Activated naive CD4-positive, alpha-beta T cell treated with anti-CD3 and anti-CD28 coated beads, Interleukin-2, amount 10 ng/mL, durations not matched to agents 7 days and 5 days (primary cell): ENCODE data around the gene ZC3H6.

ENCODE experiments used
- CTCF ChIA-PET: fragments of 350-600 bp; sonication (Branson Sonifier 250); formaldehyde crosslinking; loops from one replicate; lab custom pipeline; 2021; ENCODE audit warnings: antibody characterized with exemption; lab: Charles Lee
- DNase-seq: peaks from one replicate; pipeline ENCODE4 v3.0.0-alpha.2; 2020
- H3K27ac Mint-ChIP-seq: one replicate; pipeline ENCODE4 v1.8.0; 2021; ENCODE audit warnings: mild to moderate bottlenecking, moderate library complexity, mixed read lengths
- H3K27me3 Mint-ChIP-seq: one replicate; pipeline ENCODE4 v1.8.0; 2021; ENCODE audit warnings: mild to moderate bottlenecking, mixed read lengths
- H3K36me3 Mint-ChIP-seq: one replicate; pipeline ENCODE4 v1.8.0; 2021; ENCODE audit warnings: mixed read lengths
- H3K4me1 Mint-ChIP-seq: one replicate; pipeline ENCODE4 v1.8.0; 2021; ENCODE audit warnings: mixed read lengths
- H3K4me3 Mint-ChIP-seq: one replicate; pipeline ENCODE4 v1.8.0; 2021; ENCODE audit warnings: mild to moderate bottlenecking, moderate library complexity, mixed read lengths
- H3K9me3 Mint-ChIP-seq: one replicate; pipeline ENCODE4 v1.8.0; 2021; ENCODE audit warnings: mixed read lengths

Gene ZC3H6, protein sequence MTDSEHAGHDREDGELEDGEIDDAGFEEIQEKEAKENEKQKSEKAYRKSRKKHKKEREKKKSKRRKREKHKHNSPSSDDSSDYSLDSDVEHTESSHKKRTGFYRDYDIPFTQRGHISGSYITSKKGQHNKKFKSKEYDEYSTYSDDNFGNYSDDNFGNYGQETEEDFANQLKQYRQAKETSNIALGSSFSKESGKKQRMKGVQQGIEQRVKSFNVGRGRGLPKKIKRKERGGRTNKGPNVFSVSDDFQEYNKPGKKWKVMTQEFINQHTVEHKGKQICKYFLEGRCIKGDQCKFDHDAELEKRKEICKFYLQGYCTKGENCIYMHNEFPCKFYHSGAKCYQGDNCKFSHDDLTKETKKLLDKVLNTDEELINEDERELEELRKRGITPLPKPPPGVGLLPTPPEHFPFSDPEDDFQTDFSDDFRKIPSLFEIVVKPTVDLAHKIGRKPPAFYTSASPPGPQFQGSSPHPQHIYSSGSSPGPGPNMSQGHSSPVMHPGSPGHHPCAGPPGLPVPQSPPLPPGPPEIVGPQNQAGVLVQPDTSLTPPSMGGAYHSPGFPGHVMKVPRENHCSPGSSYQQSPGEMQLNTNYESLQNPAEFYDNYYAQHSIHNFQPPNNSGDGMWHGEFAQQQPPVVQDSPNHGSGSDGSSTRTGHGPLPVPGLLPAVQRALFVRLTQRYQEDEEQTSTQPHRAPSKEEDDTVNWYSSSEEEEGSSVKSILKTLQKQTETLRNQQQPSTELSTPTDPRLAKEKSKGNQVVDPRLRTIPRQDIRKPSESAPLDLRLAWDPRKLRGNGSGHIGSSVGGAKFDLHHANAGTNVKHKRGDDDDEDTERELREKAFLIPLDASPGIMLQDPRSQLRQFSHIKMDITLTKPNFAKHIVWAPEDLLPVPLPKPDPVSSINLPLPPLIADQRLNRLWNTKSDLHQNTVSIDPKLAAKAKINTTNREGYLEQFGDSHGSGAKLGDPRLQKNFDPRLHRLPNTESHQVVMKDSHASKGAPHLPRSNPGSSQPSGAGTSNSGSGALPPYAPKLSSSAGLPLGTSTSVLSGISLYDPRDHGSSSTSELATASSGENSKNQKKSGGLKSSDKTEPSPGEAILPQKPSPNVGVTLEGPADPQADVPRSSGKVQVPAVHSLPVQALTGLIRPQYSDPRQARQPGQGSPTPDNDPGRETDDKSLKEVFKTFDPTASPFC

DNA sequence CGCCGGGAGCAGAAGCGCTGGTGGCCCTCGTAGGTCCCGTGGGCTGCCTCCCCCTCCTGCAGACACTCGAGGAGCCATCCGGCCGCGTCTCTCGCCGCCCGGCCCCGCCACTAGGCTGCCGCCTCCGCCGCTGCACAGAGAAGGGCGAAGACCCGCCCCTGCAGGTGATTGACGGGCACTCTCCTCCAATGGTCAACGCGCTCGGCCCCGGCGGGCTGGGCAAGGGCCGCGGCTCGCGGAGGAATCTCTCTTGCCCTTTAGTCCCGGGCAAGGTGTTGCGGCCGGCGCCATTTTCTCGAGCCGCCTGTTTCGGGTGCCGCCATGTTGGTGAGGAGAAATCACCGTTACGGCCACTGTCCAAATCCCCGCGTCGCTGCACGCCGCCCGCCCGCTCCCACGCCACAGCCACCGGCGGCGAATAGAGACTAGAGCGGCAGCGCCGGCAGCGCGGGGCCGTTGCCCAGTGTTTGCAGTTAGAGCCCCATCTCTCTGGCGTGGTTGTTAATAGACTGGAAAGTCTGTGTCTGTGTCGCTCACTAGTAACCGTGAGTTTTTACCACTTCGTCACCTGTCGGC is at the start of gene ZC3H6:
ZC3H6 (plus strand) TSS at position 287 of the 576 bp plus-strand sequence. CDS start 398 bp downstream, outside the sequence.
- Mint-ChIP-seq H3K36me3 (no peaks in the 10 kb centered on the region), H3K27me3 (peaks cover 5% of the 10 kb centered on the region), H3K27ac (peak within 1 kb of the TSS; percentile 98), H3K4me1 (peaks cover 21% of the 10 kb centered on the region), H3K9me3 (no peaks in the 10 kb centered on the region), H3K4me3 (peak within 1 kb of the TSS; percentile 89)
- CTCF ChIA-PET = no interaction called here
- DNase-seq = peak; percentile 99

GRCh38 chr2:112229348-112229747 is 46.0 kb upstream of the ZC3H6 start:
- CTCF ChIA-PET = no interaction called here
- H3K4me3 Mint-ChIP-seq = no peak overlapping the region
- no peak overlapping the region for H3K27ac Mint-ChIP-seq
- H3K9me3 Mint-ChIP-seq = peaks cover 1% of the 10 kb centered on the region
- DNase-seq = no peak
- peaks cover 6% of the 10 kb centered on the region for H3K4me1 Mint-ChIP-seq
- peaks cover 43% of the 10 kb centered on the region for H3K36me3 Mint-ChIP-seq
- H3K27me3 Mint-ChIP-seq = no peaks in the 10 kb centered on the region

GRCh38 chr2:112230371-112230770 is 45.0 kb upstream of the ZC3H6 start:
- Mint-ChIP-seq H3K27ac (no peak overlapping the region), H3K4me1 (peaks cover 6% of the 10 kb centered on the region), H3K27me3 (no peaks in the 10 kb centered on the region), H3K36me3 (peaks cover 38% of the 10 kb centered on the region), H3K4me3 (no peak overlapping the region), H3K9me3 (peaks cover 1% of the 10 kb centered on the region)
- no peak for DNase-seq
- CTCF ChIA-PET = no interaction called here

DNA sequence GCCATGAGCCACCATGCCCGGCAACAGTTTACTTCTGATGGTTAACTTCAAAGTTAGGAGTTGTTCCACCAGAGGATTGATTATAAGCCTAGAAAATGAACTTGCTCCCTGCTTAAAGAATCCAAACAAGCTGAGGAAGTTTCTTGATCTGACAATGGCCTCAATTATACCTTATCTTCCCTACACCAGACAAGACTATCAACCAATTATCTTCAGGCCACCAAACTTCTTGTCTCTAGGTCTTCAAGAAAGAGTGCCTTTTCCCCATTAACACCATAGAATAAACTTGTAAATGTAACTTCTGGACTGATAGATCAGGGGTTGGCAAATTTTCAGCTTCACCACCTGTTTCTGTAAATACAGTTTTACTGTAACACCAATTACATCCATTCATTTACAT is 35.5 kb upstream of the ZC3H6 start:
- no peak overlapping the region for H3K27ac Mint-ChIP-seq
- no peaks in the 10 kb centered on the region for H3K9me3 Mint-ChIP-seq
- no peaks in the 10 kb centered on the region for H3K27me3 Mint-ChIP-seq
- peaks cover 13% of the 10 kb centered on the region for H3K4me1 Mint-ChIP-seq
- CTCF ChIA-PET = no interaction called here
- H3K4me3 Mint-ChIP-seq = no peak overlapping the region
- peaks cover 28% of the 10 kb centered on the region for H3K36me3 Mint-ChIP-seq
- DNase-seq = no peak

DNA sequence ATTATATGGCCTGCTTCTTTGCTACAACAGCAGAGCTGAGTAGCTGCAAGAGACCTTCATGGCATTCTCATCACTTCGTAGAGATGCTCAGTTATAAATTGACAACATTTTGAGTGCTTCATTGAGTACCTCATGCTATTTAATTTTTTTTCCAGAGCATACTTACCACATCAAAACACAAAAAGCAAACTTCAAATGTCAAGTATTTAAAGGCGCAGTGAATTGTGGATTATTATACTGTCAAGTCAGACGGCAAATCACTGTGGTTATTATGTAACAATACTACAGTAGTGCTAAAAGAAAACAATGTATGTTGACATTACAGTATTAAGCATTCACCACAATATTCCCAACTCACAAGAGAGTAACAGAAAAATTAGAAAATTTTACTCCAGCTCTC is 33.0 kb upstream of the ZC3H6 start:
- no peaks in the 10 kb centered on the region for H3K9me3 Mint-ChIP-seq
- H3K27ac Mint-ChIP-seq = no peak overlapping the region
- no peak overlapping the region for H3K4me3 Mint-ChIP-seq
- peaks cover 40% of the 10 kb centered on the region for H3K36me3 Mint-ChIP-seq
- CTCF ChIA-PET = interaction anchor here (1.1 to 1.8 kb wide), 2 partner anchors 17 to 121 kb away, joined by 3 to 5 read pairs; no protein-coding TSS in a partner anchor
- no peak for DNase-seq
- no peaks in the 10 kb centered on the region for H3K27me3 Mint-ChIP-seq
- peaks cover 13% of the 10 kb centered on the region for H3K4me1 Mint-ChIP-seq

GRCh38 chr2:112243233-112243632 is 32.2 kb upstream of the ZC3H6 start:
- no peaks in the 10 kb centered on the region for H3K27me3 Mint-ChIP-seq
- H3K9me3 Mint-ChIP-seq = no peaks in the 10 kb centered on the region
- peaks cover 46% of the 10 kb centered on the region for H3K36me3 Mint-ChIP-seq
- peaks cover 13% of the 10 kb centered on the region for H3K4me1 Mint-ChIP-seq
- CTCF ChIA-PET = interaction anchor here (1.1 to 1.8 kb wide), 3 partner anchors 16 to 122 kb away, joined by 3 to 5 read pairs (median 3); no protein-coding TSS in a partner anchor
- DNase-seq = no peak
- no peak overlapping the region for H3K27ac Mint-ChIP-seq
- H3K4me3 Mint-ChIP-seq = no peak overlapping the region

DNA sequence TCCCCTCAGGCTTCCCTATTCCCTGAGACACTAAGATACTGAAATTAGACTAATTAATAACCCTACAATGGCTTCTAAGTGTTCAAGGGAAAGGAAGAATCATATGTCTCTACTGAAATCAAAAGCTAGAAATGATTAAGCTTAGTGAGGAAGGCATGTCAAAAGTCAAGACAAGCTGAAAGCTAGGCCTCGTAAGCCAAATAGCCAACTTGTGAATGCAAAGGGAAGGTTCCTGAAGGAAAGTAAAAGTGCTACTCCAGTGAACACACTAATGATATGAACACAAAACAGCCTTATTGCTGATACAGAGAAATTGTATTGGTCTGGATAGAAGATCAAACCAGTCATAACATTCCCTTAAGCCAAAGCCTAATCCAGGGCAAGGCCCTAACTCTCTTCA is 30.5 kb upstream of the ZC3H6 start:
- CTCF ChIA-PET = no interaction called here
- peaks cover 52% of the 10 kb centered on the region for H3K36me3 Mint-ChIP-seq
- no peak overlapping the region for H3K27ac Mint-ChIP-seq

GRCh38 chr2:112251271-112251670 is 24.1 kb upstream of the ZC3H6 start:
- no peak overlapping the region for H3K27ac Mint-ChIP-seq
- H3K27me3 Mint-ChIP-seq = no peaks in the 10 kb centered on the region
- no peak for DNase-seq
- peaks cover 28% of the 10 kb centered on the region for H3K36me3 Mint-ChIP-seq
- H3K4me3 Mint-ChIP-seq = no peak overlapping the region
- H3K9me3 Mint-ChIP-seq = no peaks in the 10 kb centered on the region
- peaks cover 22% of the 10 kb centered on the region for H3K4me1 Mint-ChIP-seq
- CTCF ChIA-PET = interaction anchor here (1.2 to 2.2 kb wide), 6 partner anchors 8 to 228 kb away, joined by 3 to 9 read pairs (median 4); no protein-coding TSS in a partner anchor

More for the DNA sequence above, 30.5 kb upstream of the ZC3H6 start:
- Mint-ChIP-seq H3K9me3 (no peaks in the 10 kb centered on the region), H3K4me3 (no peak overlapping the region), H3K27me3 (no peaks in the 10 kb centered on the region), H3K4me1 (peaks cover 13% of the 10 kb centered on the region)
- DNase-seq = no peak

GRCh38 chr2:112253261-112253815 is 22.1 kb upstream of the ZC3H6 start:
- H3K4me1 Mint-ChIP-seq = peaks cover 25% of the 10 kb centered on the region
- no peak for DNase-seq
- peak overlapping the region; percentile 21 for H3K4me3 Mint-ChIP-seq
- no peaks in the 10 kb centered on the region for H3K9me3 Mint-ChIP-seq
- CTCF ChIA-PET = interaction anchor here (1.2 kb wide), 1 partner anchor 71 kb away, joined by 4 read pairs; no protein-coding TSS in a partner anchor
- H3K27me3 Mint-ChIP-seq = no peaks in the 10 kb centered on the region
- peak overlapping the region; percentile 20 for H3K27ac Mint-ChIP-seq
- peaks cover 14% of the 10 kb centered on the region for H3K36me3 Mint-ChIP-seq

DNA sequence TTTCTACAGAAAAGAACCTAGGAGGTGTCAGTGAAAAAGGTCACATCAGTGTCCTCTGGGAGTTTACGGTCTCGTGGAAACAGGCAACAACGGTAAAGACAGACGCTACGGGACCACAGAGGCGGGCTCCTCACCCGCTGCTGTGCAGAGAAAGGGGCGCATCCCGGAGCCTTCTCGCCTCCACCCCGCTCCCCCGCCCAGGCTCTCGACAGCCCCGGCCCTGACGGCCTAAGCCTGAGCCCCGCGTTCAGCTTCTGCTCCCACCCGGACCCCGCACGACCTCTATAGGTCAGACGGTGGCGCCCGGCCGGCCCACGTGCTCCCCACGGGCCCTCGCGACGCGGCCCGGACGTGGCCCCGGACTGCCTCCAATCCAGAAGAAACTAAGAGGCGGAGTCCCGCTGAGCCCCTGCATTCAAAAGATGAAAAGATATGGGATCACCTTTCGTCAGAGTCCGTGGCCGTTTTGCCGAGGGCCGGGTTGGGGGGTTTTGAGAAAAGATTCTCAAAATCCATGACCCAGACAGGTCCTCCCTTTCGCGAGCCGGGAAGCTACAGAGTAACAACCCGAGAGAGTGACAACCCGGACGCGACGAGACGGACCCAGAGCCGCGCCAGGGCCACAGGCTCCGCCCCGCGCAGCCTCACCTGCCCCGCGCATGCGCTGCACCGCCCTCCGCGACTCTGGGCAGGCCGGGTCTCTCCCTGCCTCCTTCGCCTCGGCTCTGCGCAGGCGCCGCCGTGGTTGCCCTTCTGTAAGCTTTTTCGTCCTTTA is 20.7 kb upstream of the ZC3H6 start, which contains the start of gene ZC3H8:
ZC3H8 (minus strand) TSS at position 577 of the 775 bp plus-strand sequence; CDS start at position 516, 61 bp downstream.
- CTCF ChIA-PET = interaction anchor here (1.0 to 1.4 kb wide), 4 partner anchors 66 to 136 kb away, joined by 3 to 4 read pairs (median 3); no protein-coding TSS in a partner anchor
- H3K4me3 Mint-ChIP-seq = peak within 1 kb of the TSS; percentile 82

GRCh38 chr2:112255875-112256274 is 19.5 kb upstream of the ZC3H6 start:
- peak overlapping the region; percentile 55 for H3K27ac Mint-ChIP-seq
- peaks cover 8% of the 10 kb centered on the region for H3K36me3 Mint-ChIP-seq
- no peaks in the 10 kb centered on the region for H3K9me3 Mint-ChIP-seq
- peaks cover 34% of the 10 kb centered on the region for H3K4me1 Mint-ChIP-seq
- peaks cover 4% of the 10 kb centered on the region for H3K27me3 Mint-ChIP-seq
- CTCF ChIA-PET = interaction anchor here (1.0 to 1.4 kb wide), 4 partner anchors 93 to 471 kb away, joined by 3 to 4 read pairs (median 3); no protein-coding TSS in a partner anchor
- DNase-seq = no peak
- no peak overlapping the region for H3K4me3 Mint-ChIP-seq

More for the DNA sequence above, 20.7 kb upstream of the ZC3H6 start, which contains the start of gene ZC3H8:
- DNase-seq = peak; percentile 95
- peaks cover 8% of the 10 kb centered on the region for H3K36me3 Mint-ChIP-seq
- peak within 1 kb of the TSS; percentile 94 for H3K27ac Mint-ChIP-seq
- no peaks in the 10 kb centered on the region for H3K9me3 Mint-ChIP-seq
- no peaks in the 10 kb centered on the region for H3K27me3 Mint-ChIP-seq
- H3K4me1 Mint-ChIP-seq = peaks cover 31% of the 10 kb centered on the region

DNA sequence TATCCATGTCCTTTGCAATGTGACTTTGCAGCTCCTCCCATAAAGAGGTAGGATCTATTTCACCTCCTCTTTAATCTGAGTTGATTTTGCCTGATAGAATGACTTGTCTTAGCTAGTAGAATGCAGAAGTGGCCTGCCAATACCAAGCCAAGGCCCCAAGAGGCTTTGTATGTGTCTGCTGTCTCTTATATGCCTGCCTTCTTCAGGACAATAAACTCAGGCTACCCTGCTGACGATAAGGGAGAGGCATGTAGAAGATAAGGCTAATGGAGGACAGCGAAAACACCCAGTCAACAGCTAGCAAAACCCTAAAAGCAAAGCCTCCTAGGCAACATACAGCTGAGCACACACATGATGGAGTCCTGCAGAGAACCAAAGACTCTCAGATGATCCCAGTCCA is 18.7 kb upstream of the ZC3H6 start:
- CTCF ChIA-PET = interaction anchor here (0.6 to 1.0 kb wide), 2 partner anchors 80 to 470 kb away, joined by 3 read pairs; no protein-coding TSS in a partner anchor
- Mint-ChIP-seq H3K27ac (no peak overlapping the region), H3K9me3 (no peaks in the 10 kb centered on the region), H3K36me3 (peaks cover 8% of the 10 kb centered on the region), H3K4me3 (no peak overlapping the region), H3K4me1 (peaks cover 34% of the 10 kb centered on the region), H3K27me3 (peaks cover 4% of the 10 kb centered on the region)
- no peak for DNase-seq
